ENCODE measurements around the gene STPG1. TPM values are rescaled to one million over a fixed set of nuclear protein-coding genes. Genes with fewer than 3 reads are reported as not detected.

STPG1 gene
- total RNA-seq, 1 experiment from 2014 or later: 12.8 TPM

GRCh38 chr1:24348196-24348595 lies 65.4 kb downstream of the STPG1 start:
- DNase-seq (ENCODE audit: low spot score) (no peak), ATAC-seq (no peak)
- Mint-ChIP-seq H3K27ac (no peak overlapping the region), H3K4me3 (no peak overlapping the region), H3K4me1 (no peaks in the 10 kb centered on the region), H3K36me3 (no peaks in the 10 kb centered on the region), H3K27me3 (ENCODE audit: low read depth) (no peaks in the 10 kb centered on the region), H3K9me3 (no peaks in the 10 kb centered on the region)
- ChIA-PET POLR2A (no interaction called here), CTCF (interaction anchor here (1.4 to 3.2 kb wide), 3 partner anchors 67 to 149 kb away, joined by 3 to 16 read pairs (median 10); partner anchors contain the start of gene NIPAL3)
- TF ChIP-seq CREM (CRISPR knock-in tag; IDR thresholded peaks at IDR 0.05): no peak
- TF ChIP-seq, protein P1, sequence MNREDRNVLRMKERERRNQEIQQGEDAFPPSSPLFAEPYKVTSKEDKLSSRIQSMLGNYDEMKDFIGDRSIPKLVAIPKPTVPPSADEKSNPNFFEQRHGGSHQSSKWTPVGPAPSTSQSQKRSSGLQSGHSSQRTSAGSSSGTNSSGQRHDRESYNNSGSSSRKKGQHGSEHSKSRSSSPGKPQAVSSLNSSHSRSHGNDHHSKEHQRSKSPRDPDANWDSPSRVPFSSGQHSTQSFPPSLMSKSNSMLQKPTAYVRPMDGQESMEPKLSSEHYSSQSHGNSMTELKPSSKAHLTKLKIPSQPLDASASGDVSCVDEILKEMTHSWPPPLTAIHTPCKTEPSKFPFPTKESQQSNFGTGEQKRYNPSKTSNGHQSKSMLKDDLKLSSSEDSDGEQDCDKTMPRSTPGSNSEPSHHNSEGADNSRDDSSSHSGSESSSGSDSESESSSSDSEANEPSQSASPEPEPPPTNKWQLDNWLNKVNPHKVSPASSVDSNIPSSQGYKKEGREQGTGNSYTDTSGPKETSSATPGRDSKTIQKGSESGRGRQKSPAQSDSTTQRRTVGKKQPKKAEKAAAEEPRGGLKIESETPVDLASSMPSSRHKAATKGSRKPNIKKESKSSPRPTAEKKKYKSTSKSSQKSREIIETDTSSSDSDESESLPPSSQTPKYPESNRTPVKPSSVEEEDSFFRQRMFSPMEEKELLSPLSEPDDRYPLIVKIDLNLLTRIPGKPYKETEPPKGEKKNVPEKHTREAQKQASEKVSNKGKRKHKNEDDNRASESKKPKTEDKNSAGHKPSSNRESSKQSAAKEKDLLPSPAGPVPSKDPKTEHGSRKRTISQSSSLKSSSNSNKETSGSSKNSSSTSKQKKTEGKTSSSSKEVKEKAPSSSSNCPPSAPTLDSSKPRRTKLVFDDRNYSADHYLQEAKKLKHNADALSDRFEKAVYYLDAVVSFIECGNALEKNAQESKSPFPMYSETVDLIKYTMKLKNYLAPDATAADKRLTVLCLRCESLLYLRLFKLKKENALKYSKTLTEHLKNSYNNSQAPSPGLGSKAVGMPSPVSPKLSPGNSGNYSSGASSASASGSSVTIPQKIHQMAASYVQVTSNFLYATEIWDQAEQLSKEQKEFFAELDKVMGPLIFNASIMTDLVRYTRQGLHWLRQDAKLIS (CRISPR knock-in tag; IDR thresholded peaks at IDR 0.05; ENCODE audit: borderline replicate concordance): no peak
- no peak for TF ChIP-seq ZNF138 (CRISPR knock-in tag; conservative IDR thresholded peaks at IDR 0.05)
- TF ChIP-seq ETV6 (CRISPR knock-in tag; IDR thresholded peaks at IDR 0.05): no peak
- TF ChIP-seq CREB1 (CRISPR knock-in tag; IDR thresholded peaks at IDR 0.05): no peak

- peaks cover 2% of the 10 kb centered on the region for H3K4me1 Mint-ChIP-seq
- CTCF ChIA-PET: interaction anchor here (1.0 to 3.2 kb wide), 4 partner anchors 45 to 149 kb away, joined by 3 to 16 read pairs (median 8); partner anchors contain the start of gene NIPAL3
- DNase-seq (ENCODE audit: low spot score) (no peak), ATAC-seq (no peak)
- H3K27me3 Mint-ChIP-seq (ENCODE audit: low read depth): no peaks in the 10 kb centered on the region
- TF ChIP-seq TCF7 (CRISPR knock-in tag; IDR thresholded peaks at IDR 0.05; ENCODE audit: low read depth) (no peak), SMAD3 (CRISPR knock-in tag; IDR thresholded peaks at IDR 0.05; ENCODE audit: borderline replicate concordance) (no peak), NFE2L1 (CRISPR knock-in tag; IDR thresholded peaks at IDR 0.05) (no peak), ZNF317 (CRISPR knock-in tag; IDR thresholded peaks at IDR 0.05; ENCODE audit: borderline replicate concordance, low read depth) (no peak), TP53 (CRISPR knock-in tag; IDR thresholded peaks at IDR 0.05) (no peak), CBFB (CRISPR knock-in tag; IDR thresholded peaks at IDR 0.05; ENCODE audit: low read depth) (no peak), ESRRA (CRISPR knock-in tag; IDR thresholded peaks at IDR 0.05; ENCODE audit: borderline replicate concordance) (no peak), NFYB (CRISPR knock-in tag; conservative IDR thresholded peaks at IDR 0.05; ENCODE audit: low read depth) (no peak), MYBL2 (CRISPR knock-in tag; IDR thresholded peaks at IDR 0.05) (no peak), ZMAT4 (CRISPR knock-in tag; IDR thresholded peaks at IDR 0.05) (no peak)
- TF ChIP-seq, protein P2, sequence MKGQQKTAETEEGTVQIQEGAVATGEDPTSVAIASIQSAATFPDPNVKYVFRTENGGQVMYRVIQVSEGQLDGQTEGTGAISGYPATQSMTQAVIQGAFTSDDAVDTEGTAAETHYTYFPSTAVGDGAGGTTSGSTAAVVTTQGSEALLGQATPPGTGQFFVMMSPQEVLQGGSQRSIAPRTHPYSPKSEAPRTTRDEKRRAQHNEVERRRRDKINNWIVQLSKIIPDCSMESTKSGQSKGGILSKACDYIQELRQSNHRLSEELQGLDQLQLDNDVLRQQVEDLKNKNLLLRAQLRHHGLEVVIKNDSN (CRISPR knock-in tag; IDR thresholded peaks at IDR 0.05): no peak
- TF ChIP-seq, protein P3, sequence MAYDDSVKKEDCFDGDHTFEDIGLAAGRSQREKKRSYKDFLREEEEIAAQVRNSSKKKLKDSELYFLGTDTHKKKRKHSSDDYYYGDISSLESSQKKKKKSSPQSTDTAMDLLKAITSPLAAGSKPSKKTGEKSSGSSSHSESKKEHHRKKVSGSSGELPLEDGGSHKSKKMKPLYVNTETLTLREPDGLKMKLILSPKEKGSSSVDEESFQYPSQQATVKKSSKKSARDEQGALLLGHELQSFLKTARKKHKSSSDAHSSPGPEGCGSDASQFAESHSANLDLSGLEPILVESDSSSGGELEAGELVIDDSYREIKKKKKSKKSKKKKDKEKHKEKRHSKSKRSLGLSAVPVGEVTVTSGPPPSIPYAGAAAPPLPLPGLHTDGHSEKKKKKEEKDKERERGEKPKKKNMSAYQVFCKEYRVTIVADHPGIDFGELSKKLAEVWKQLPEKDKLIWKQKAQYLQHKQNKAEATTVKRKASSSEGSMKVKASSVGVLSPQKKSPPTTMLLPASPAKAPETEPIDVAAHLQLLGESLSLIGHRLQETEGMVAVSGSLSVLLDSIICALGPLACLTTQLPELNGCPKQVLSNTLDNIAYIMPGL (CRISPR knock-in tag; IDR thresholded peaks at IDR 0.05): no peak
- TF ChIP-seq, protein P4, sequence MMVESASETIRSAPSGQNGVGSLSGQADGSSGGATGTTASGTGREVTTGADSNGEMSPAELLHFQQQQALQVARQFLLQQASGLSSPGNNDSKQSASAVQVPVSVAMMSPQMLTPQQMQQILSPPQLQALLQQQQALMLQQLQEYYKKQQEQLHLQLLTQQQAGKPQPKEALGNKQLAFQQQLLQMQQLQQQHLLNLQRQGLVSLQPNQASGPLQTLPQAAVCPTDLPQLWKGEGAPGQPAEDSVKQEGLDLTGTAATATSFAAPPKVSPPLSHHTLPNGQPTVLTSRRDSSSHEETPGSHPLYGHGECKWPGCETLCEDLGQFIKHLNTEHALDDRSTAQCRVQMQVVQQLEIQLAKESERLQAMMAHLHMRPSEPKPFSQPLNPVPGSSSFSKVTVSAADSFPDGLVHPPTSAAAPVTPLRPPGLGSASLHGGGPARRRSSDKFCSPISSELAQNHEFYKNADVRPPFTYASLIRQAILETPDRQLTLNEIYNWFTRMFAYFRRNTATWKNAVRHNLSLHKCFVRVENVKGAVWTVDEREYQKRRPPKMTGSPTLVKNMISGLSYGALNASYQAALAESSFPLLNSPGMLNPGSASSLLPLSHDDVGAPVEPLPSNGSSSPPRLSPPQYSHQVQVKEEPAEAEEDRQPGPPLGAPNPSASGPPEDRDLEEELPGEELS (CRISPR knock-in tag; IDR thresholded peaks at IDR 0.05): no peak
- no peaks in the 10 kb centered on the region for H3K36me3 Mint-ChIP-seq
- POLR2A ChIA-PET: no interaction called here
- no peak overlapping the region; the same call in 1 of the 2 replicates for H3K27ac Mint-ChIP-seq
- no peaks in the 10 kb centered on the region for H3K9me3 Mint-ChIP-seq
- H3K4me3 Mint-ChIP-seq: no peak overlapping the region
These were observed 66.2 kb downstream of the STPG1 start for GRCh38 chr1:24347159-24347934.

Measured in WTC11 (cell line).